Activated CD8-positive, alpha-beta memory T cell treated with anti-CD3 and anti-CD28 coated beads for 1 hour (primary cell): ENCODE results near the gene GBP4.

ENCODE experiments used
- DNase-seq, 2 donors: peaks; one replicate each; pipeline ENCODE4 v3.0.0-alpha.2; 2020; ENCODE audit warnings: low read depth in 1 of 2; ENCODE audit errors: extremely low read depth in 1 of 2

GBP4 gene

GRCh38 chr1:89171067-89171438 lies 27.7 kb downstream of the GBP4 start:
- DNase-seq: no peak

DNA sequence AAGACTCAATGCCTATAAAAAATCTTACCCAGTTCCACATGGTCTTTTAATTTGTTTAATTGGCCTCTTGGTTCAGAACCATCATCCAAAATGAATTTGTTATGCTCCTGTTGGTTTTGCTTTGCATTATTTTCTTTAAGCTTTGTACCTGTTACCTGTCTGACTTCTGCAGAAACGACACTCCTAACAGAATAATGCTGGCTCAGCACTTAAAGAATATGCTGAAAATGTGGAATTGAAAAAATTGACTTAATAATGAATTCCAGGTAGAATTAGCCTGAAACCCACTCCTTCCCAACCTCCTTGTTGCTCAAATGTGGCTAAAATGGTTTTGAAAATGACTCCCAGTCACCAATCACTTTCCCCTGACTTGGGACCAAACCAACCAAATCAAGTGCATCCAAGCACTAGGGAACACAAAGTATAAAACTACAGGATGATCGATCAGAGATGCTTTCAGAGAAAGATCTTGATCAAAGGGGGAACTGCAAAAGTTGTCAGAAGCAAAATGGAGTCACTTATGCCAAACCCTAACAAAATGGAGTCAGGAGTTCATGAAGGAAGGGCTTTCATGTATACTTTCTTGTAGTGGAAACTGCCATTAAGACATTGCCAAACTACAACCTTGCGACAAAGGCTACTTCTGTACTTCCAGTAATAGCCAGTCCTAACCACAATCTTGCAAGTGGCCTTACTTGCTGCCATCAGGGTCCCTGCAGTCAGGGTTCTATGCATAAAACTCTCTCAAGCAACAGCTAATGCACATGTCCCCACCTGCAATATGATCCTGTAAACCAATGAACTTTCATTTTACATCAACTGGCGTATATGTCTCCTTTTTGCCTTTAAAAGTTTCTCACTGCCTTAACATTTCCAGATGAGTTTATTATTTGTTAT lies 28.3 kb downstream of the GBP4 start:
- DNase-seq: no peak

GRCh38 chr1:89169166-89169565 lies 29.6 kb downstream of the GBP4 start:
- DNase-seq: no peak

DNA sequence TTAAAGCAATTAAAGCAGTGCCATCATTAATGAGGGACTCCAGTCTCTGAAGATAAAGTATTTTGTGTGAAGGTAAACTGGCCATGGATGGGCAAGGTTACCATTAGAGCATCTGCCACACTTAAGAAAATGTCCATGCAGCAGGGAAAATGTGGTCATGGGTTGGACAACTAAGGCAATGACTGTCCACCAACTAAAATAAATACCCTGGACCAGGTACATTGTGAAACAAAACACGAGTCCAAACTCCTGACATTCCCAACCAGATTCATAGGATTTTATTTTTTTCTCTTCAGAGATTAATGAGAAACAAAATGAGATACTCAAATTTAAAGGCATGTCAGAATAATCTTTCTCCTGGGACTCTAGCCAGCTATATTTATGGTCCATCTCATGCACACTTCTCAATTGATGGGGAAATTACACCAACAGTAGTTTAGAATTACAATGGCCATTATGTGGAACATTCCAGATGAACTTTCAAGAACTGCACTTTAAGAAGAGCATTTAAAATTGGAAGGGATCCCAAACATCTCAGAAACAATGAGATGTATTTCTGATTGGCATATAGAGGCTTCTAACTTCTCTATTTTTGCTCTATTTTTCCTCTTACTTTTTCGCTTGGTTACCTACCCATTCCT lies 31.0 kb downstream of the GBP4 start:
- no peak for DNase-seq

- no peak for DNase-seq
Measured at GRCh38 chr1:89166705-89167104, 32.0 kb downstream of the GBP4 start.

- no peak for DNase-seq
Measured at GRCh38 chr1:89165811-89166210, 32.9 kb downstream of the GBP4 start.

DNA sequence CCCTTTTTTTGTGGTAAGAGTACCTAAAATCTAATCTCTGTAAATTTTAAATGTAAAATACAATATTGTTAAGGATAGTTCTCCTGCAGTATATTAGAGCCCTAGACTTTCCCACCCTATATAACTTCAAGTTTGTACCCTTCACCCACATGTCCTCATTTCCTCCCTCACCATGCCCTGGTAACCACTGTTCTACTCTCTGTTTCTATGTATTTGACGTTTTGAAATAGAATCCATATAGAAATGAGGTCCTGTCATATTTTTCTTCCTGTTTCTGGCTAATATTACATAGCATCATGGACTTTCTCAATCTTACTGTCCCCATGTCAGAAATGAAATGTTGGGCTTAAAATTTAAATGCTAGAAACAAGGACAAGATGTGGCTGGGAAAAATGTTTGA lies 47.7 kb downstream of the GBP4 start:
- DNase-seq: no peak

DNA sequence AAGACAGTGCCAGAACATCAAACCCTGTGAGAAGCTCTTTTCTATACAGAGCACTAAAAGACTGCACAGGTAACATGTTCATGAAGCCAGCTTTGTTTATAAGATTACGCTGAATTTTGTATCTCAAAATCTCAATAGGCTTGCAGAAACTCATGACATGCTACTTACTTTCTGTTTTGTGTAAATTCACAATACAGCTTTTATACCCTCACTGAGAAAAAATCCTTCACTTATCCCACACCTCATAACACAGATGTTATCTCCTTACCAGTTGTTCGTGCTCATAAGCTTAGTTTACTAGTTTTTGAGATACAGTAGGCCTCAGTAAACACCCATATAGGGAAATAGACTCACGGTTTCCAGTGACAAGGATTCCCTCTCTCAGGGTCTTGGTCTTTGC lies 48.8 kb downstream of the GBP4 start:
- DNase-seq: no peak

DNA sequence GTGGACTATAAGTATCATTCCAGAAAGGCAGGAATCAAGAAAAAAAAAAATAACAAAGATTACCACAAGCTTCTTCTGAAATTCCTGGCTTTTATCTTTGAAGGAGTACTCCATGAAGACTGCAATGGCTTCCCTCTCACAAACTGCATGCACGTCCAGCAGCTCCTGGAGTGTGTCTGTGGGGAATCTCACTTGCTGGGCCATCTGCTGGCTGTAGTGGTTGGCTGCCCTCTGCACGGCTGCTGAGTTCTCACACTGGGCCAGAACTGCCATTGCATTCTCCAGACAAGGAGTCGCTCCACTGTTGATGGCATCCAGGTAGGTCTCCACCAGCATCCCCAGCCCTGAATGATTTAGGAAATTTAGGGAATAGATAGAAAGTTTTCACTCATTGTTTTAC lies 49.5 kb downstream of the GBP4 start:
- DNase-seq: no peak

GRCh38 chr1:89147678-89148658 lies 50.8 kb downstream of the GBP4 start:
- DNase-seq: no peak

DNA sequence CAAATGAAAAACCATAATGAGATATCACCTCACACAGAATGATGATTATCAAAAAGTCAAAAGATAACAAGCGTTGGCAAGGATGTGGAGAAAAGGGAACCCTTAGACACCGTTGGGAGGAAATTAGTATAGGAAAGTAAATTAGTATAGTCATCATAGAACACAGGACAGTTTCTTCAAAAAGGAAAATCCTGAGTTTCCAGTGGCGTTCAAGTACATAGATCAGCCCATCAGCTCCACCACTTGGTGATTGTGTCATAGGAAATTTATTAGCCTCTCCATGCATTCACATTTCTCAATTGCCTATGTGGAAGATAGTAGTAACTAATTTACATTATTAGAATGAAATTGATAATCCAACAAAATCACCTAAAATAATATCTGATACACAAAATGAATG lies 52.0 kb downstream of the GBP4 start:
- DNase-seq: no peak

- DNase-seq: no peak
Measured at GRCh38 chr1:89143484-89143883, 55.3 kb downstream of the GBP4 start.

DNA sequence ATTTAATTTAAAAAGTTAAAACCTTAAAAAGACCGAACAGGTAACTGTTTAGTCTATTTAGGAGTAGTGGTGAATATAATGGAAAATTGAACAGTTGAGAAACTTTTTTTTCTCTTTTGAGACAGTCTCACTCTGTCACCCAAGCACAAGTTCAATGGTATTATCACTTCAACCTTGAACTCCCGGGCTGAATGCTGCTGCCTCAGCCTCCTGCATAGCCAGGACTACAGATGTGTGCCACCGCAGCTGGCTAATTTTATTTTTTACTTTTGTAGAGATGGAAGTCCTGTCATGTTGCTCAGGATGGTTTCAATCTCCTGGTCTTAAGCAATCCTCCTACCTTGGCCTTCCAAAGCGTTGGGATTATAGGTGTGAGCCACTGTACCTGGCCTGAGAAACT lies 56.6 kb downstream of the GBP4 start:
- no peak for DNase-seq

DNA sequence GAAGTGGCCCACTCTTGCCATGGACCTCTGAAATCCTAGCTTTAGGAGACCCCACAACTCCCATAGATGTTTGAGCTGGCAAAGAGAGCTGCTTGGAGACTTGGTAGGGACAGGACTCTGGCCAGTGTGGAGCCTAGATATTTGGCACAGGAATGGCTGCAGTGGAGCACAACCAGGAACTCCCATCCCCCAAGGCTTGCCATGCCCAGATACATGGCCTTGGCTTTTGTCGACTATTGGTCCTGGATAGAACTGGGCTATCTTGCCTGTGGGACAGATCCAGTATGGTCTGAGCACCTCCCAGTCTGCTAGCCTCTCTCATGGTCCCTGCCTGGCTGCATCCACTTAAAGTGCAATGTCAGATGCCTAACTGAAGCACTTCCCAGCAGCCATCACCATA lies 65.0 kb downstream of the GBP4 start:
- no peak for DNase-seq
